ENCODE data around the gene IL17RB. TPM values are rescaled to one million over a fixed set of nuclear protein-coding genes. Genes with fewer than 3 reads are reported as not detected.

Gene IL17RB
- total RNA-seq, 4 donors from 2014 or later: 0.71 to 2.5 (median 1.6) TPM

DNA sequence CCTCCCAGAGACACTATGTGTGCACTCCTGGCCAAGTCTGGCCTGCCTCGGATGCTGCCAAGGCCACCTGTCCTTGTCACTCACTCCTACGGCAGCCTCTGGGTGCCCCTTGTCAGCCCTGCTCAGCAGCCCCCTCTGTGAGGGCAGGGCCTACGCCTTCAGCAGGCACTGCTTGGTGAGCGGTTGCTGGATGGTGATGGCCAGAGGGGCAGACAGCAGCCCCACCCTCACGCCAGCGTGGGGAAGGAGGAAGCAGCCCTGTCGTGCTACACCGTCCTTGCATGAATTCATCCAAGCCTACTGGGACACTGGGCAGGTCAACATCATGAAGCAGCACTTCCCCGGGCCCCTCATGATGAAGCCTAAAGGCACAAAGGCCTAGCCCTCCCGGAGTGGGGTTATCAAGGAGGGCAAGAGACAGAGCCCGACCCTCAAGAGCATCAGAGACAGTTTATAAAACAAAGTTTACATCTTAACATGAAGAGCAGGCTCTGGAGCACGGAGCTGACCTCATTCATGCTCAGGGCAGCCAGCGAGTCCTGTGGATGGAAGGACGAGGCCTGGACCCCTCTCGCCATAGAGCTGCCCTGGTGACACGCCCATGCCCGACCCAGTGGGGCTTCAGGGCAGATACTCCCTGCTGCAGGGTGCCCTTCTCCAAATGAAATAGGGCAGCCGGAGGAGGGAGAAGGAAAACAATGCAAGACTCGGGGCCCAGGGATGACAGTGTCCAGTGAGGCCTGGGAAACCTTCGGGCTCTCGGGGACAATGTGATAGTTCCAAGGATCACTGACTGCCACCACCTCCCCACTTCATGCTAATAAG, 25.4 kb upstream of the IL17RB start:
- 83 to 87% methylated on average over 21 of the region's 21 CpGs for WGBS, 2 donors
- H3K27ac ChIP-seq: no peak overlapping the region
- TF ChIP-seq, protein P1, sequence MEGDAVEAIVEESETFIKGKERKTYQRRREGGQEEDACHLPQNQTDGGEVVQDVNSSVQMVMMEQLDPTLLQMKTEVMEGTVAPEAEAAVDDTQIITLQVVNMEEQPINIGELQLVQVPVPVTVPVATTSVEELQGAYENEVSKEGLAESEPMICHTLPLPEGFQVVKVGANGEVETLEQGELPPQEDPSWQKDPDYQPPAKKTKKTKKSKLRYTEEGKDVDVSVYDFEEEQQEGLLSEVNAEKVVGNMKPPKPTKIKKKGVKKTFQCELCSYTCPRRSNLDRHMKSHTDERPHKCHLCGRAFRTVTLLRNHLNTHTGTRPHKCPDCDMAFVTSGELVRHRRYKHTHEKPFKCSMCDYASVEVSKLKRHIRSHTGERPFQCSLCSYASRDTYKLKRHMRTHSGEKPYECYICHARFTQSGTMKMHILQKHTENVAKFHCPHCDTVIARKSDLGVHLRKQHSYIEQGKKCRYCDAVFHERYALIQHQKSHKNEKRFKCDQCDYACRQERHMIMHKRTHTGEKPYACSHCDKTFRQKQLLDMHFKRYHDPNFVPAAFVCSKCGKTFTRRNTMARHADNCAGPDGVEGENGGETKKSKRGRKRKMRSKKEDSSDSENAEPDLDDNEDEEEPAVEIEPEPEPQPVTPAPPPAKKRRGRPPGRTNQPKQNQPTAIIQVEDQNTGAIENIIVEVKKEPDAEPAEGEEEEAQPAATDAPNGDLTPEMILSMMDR (IDR thresholded peaks at IDR 0.05): no peak
- no peak for TF ChIP-seq POLR2A (IDR thresholded peaks at IDR 0.05)
- no peak for DNase-seq
- H3K4me3 ChIP-seq (replicated peaks in 1 of 3): no peak overlapping the region
- no peaks in the 10 kb centered on the region for H3K27me3 ChIP-seq
- no peaks in the 10 kb centered on the region for H3K4me1 ChIP-seq
- intact Hi-C loops (cut with DNase I): no loop called here
- no peaks in the 10 kb centered on the region for H3K36me3 ChIP-seq
- no peaks in the 10 kb centered on the region for H3K9me3 ChIP-seq

- no peaks in the 10 kb centered on the region for H3K27me3 ChIP-seq
- WGBS, 2 donors: 58 to 72% methylated on average over 5 of the region's 5 CpGs
- DNase-seq: peak; percentile 38 to 56
These were observed 24.7 kb upstream of the IL17RB start for GRCh38 chr3:53821631-53822121.

DNA sequence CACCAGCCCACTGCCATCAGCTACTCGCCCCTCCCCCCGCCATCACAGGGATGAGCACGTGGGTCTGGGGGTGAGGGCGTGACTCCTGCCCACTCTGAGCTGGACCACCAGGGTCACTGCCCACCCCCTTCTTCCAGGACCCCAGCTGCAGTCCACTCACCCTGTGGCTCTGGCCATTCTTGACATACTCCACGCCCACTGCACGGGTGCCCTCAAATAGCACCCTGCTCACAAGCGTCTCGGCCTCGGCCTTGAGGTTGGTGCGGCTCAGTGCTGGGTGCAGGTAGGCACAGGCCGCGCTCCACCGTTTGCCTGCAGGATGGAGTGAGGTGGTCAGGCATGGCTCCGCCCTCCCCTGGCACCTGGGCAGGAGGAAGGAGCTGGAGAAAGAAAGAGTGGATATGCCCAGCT, 24.0 kb upstream of the IL17RB start:
- no peaks in the 10 kb centered on the region for H3K9me3 ChIP-seq
- TF ChIP-seq, protein P1 (IDR thresholded peaks at IDR 0.05): no peak
- no peak for TF ChIP-seq POLR2A (IDR thresholded peaks at IDR 0.05)
- 85 to 100% methylated on average over 2 to 12 of the region's 14 CpGs for whole genome bisulfite sequencing, 2 donors
- H3K27ac ChIP-seq: no peak overlapping the region
- no peaks in the 10 kb centered on the region for H3K4me1 ChIP-seq
- DNase-seq: no peak
- no peak overlapping the region for H3K4me3 ChIP-seq (replicated peaks in 1 of 3)
- no peaks in the 10 kb centered on the region for H3K27me3 ChIP-seq
- intact Hi-C loops (cut with DNase I): no loop called here
- H3K36me3 ChIP-seq: no peaks in the 10 kb centered on the region

More at GRCh38 chr3:53821631-53822121, 24.7 kb upstream of the IL17RB start:
- no peaks in the 10 kb centered on the region for H3K4me1 ChIP-seq
- TF ChIP-seq POLR2A (IDR thresholded peaks at IDR 0.05): no peak
- TF ChIP-seq, protein P1 (IDR thresholded peaks at IDR 0.05): no peak
- no peak overlapping the region for H3K27ac ChIP-seq
- no peaks in the 10 kb centered on the region for H3K9me3 ChIP-seq
- intact Hi-C loops (cut with DNase I): no loop called here
- no peaks in the 10 kb centered on the region for H3K36me3 ChIP-seq
- H3K4me3 ChIP-seq (replicated peaks in 1 of 3): no peak overlapping the region

- no peak for DNase-seq
- WGBS, 2 donors: 96 to 97% methylated on average over 19 to 27 of the region's 67 CpGs
- intact Hi-C loops (cut with DNase I): no loop called here
- Histone ChIP-seq H3K27ac (no peak overlapping the region), H3K36me3 (no peaks in the 10 kb centered on the region), H3K4me1 (no peaks in the 10 kb centered on the region), H3K4me3 (replicated peaks in 1 of 3) (no peak overlapping the region), H3K27me3 (no peaks in the 10 kb centered on the region), H3K9me3 (no peaks in the 10 kb centered on the region)
- TF ChIP-seq, protein P1 (IDR thresholded peaks at IDR 0.05): no peak
- TF ChIP-seq POLR2A (IDR thresholded peaks at IDR 0.05): no peak
These were observed 23.1 kb upstream of the IL17RB start for GRCh38 chr3:53823026-53823955.
